Urinary bladder (tissue), 4 donors: Measurements from ENCODE around the gene CTXND1. TPM values are rescaled to one million over a fixed set of nuclear protein-coding genes. Genes with fewer than 3 reads are reported as not detected.

Experiments
- DNase-seq: peaks from one replicate; pipeline ENCODE4 v3.0.0-alpha.2; 2015; ENCODE audit errors: extremely low spot score
- H3K27ac ChIP-seq: one replicate; pipeline ENCODE4 v1.5.1; 2013; ENCODE audit warnings: low read depth, mild to moderate bottlenecking, moderate library complexity
- H3K36me3 ChIP-seq: one replicate; pipeline ENCODE4 v1.6.1; 2013; ENCODE audit warnings: mild to moderate bottlenecking, moderate library complexity; ENCODE audit not compliant: insufficient read depth
- H3K4me1 ChIP-seq: one replicate; pipeline ENCODE4 v1.6.1; 2013; ENCODE audit warnings: mild to moderate bottlenecking, moderate library complexity; ENCODE audit not compliant: insufficient read depth
- H3K4me3 ChIP-seq: one replicate; pipeline ENCODE4 v1.5.1; 2013; ENCODE audit warnings: low read depth, low read length
- WGBS: extraction: QIAGEN DNeasy Blood & Tissue Kit; methylation state at CpG from one replicate; pipeline ENCODE4 v1.1.7; 2013; 5-methylcytosine and 5-hydroxymethylcytosine counted together
- polyA plus RNA-seq: library from polyadenylated mRNA; stranded (reverse); fragments of 200-250 nt; gene quantifications from one replicate; pipeline ENCODE4 v1.2.3, GENCODE V29; 2013
- total RNA-seq: library from RNA; depleted of rRNA; stranded (reverse); fragments of >200 nt; gene quantifications from one replicate; pipeline ENCODE4 v1.2.3, GENCODE V29; 2014
- donor health status: healthy with polysubstance abuse.
- donor health status: healthy.

CTXND1 gene
- total and polyA plus RNA-seq, 2 donors = 0.42 to 0.79 TPM

DNA sequence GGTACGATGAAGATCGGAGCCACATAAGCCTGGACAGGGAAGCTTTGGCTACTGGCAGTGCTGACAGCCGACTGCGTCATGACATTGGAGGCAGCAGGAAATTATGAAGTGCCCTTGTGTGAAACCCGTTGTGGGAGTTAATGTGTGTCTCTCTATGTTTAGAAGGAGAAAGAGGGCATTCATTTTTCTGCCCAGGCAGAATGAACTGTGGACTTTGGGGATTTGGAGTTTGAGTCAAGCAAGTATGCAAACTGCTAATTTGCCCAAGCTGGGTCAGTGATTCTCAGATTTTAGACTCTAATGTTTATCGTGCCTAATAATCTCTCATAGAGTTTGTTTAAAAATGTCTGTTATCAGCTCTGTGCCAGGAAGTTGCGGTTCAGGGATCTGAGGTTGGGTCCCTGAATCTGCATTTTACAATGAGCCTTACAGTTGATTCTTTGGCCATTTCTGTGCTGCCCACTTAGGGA is 5.6 kb downstream of the CTXND1 start:
- no peak overlapping the region for H3K4me3 ChIP-seq
- 27% methylated on average over 7 of the region's 7 CpGs for WGBS
- H3K27ac ChIP-seq = no peak overlapping the region
- H3K36me3 ChIP-seq = no peaks in the 10 kb centered on the region
- no peaks in the 10 kb centered on the region for H3K4me1 ChIP-seq
- no peak for DNase-seq

DNA sequence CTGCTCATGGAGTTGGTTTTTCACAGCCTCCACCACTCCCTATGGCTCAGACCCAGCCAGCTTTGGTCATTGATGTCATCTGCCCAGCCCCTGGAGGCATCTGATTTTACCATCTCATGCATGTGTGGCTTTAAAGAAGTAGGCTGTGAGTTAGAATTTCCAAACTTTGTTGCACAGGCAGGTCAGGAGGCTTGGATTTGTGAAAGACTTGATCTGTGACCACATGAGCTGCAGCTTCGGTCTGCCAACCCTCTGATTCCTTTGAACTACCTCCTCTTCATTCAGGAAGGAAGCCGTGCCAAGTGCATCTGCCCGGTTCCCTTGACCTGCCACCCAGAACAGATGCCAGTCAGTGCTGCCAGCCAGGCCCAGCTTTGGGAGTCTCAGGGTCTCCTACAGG is 9.2 kb downstream of the CTXND1 start:
- WGBS = 80% methylated on average over 3 of the region's 3 CpGs
- Histone ChIP-seq H3K27ac (no peak overlapping the region), H3K4me3 (no peak overlapping the region), H3K36me3 (no peaks in the 10 kb centered on the region), H3K4me1 (no peaks in the 10 kb centered on the region)
- no peak for DNase-seq

DNA sequence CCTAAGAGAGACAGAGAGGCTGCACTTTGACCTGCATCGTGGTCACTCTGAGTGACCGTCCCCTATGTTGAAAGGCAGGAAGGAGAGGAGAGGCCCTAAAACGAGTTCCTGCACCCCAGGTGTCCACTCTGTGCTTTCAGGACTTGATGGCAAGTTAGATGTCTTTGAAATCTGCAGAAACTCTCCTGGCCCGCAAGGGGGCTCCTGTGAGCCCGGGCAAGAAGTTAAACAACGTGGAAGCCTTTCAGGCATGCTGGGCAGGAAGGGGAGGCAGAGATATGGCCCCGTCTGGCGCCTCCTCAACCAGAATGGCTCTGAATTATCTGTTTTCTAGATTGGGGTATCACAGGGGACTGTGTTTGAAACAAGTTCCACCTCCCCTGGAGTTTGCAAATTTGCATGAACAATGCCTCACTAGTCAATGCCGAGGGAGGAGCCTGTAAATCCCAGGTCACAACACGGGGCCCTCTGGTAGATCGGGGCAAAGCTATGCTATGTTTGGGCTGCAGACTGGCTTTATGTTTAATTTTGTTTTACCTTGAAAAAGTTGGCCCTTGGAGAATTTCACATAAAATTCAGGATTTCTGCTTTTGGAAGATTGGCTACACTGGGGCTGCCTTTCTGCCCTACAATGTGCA is 9.8 kb downstream of the CTXND1 start:
- no peaks in the 10 kb centered on the region for H3K4me1 ChIP-seq
- no peak for DNase-seq
- H3K4me3 ChIP-seq = no peak overlapping the region
- 36% methylated on average over 11 of the region's 11 CpGs for WGBS
- H3K27ac ChIP-seq = no peak overlapping the region
- no peaks in the 10 kb centered on the region for H3K36me3 ChIP-seq

- Histone ChIP-seq H3K4me1 (no peaks in the 10 kb centered on the region), H3K36me3 (no peaks in the 10 kb centered on the region), H3K27ac (no peak overlapping the region), H3K4me3 (no peak overlapping the region)
- WGBS = 50% methylated on average over 5 of the region's 5 CpGs
- no peak for DNase-seq
These were observed 10.5 kb downstream of the CTXND1 start for GRCh38 chr15:80241508-80241907.

DNA sequence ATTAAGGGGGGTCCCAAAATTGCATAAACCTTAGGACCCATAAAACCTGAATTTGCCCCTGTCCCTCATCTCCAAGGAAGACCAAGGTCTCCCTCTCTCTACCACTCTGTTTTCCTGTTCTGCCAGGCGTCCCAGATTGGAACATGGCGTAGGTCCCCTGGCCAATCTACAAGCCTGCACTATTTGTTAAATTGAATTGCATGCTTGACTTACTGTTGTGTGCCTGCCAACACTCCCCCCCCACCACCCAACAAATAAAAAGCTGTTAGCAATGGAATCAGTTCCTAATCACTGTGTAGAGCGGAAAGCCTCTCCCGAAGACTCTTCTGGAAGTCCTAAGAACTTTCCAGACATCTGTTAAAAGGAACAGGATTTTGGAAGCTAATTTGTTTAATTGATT is 11.7 kb downstream of the CTXND1 start:
- H3K4me1 ChIP-seq = no peaks in the 10 kb centered on the region
- DNase-seq = no peak
- 65% methylated on average over 4 of the region's 4 CpGs for WGBS
- no peaks in the 10 kb centered on the region for H3K36me3 ChIP-seq
- H3K4me3 ChIP-seq = no peak overlapping the region
- H3K27ac ChIP-seq = no peak overlapping the region

- H3K36me3 ChIP-seq = no peaks in the 10 kb centered on the region
- H3K4me1 ChIP-seq = no peaks in the 10 kb centered on the region
- no peak for DNase-seq
- H3K4me3 ChIP-seq = no peak overlapping the region
- 60% methylated on average over 4 of the region's 4 CpGs for WGBS
- H3K27ac ChIP-seq = no peak overlapping the region
These were observed 17.1 kb downstream of the CTXND1 start for GRCh38 chr15:80234883-80235282.

DNA sequence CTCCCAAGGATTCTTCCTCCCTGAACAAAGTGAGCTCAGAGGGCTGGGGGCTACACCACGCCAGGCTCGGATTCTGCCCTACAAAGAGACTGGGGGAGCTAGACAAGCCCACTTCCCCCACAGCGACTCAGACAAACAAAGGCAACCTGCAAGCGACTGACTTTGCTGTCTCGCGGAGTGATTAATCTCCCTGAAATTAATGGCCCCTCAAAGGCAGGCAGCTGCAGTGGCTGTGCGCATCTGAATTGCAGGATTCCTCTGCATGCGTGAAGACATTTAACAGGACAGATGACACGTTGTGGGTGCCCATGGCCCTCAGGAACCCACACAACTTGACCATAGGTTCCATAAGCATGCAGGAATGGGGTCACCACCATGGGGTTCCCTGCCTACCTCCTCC is 18.4 kb downstream of the CTXND1 start:
- WGBS = 56% methylated on average over 9 of the region's 9 CpGs
- DNase-seq = no peak

GRCh38 chr15:80231371-80231770 is 20.6 kb downstream of the CTXND1 start:
- 56% methylated on average over 2 of the region's 2 CpGs for WGBS
- H3K36me3 ChIP-seq = no peaks in the 10 kb centered on the region
- no peak overlapping the region for H3K27ac ChIP-seq
- no peaks in the 10 kb centered on the region for H3K4me1 ChIP-seq
- H3K4me3 ChIP-seq = no peak overlapping the region
- no peak for DNase-seq

More for the DNA sequence above, 18.4 kb downstream of the CTXND1 start:
- Histone ChIP-seq H3K27ac (no peak overlapping the region), H3K4me3 (no peak overlapping the region), H3K36me3 (no peaks in the 10 kb centered on the region), H3K4me1 (no peaks in the 10 kb centered on the region)

DNA sequence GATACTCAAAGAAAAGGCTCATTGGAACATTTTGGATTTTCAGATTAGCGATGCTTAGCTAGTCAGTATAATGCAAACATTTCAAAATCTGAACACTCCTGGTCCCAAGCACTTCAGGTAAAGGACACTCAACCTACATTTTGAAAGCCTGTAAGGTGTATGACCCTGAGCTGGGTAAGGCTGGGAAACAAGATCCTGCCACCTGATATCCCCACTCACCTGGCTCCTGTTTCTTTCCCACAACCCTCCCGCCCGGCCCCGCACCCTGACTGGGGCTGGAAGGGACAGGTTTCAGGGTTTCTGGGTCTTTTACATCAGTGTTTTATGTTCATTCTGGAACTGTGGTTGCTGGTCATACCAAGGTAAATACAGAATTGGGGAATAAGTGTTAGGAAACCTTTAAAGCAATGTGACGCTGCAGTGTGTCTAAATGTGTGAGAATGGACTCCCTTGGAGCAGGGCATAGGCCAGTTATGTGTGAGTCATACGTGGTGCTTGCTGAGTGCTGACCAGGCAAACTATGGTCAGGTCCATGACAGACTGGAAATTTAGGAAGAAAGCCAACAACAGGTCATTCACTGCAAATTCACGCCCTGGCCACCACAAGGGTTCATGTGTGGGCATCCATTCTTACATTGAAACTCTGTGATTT is 22.9 kb downstream of the CTXND1 start:
- Histone ChIP-seq H3K36me3 (no peaks in the 10 kb centered on the region), H3K27ac (no peak overlapping the region), H3K4me1 (no peaks in the 10 kb centered on the region), H3K4me3 (no peak overlapping the region)
- no peak for DNase-seq
- WGBS = 84% methylated on average over 7 of the region's 7 CpGs

DNA sequence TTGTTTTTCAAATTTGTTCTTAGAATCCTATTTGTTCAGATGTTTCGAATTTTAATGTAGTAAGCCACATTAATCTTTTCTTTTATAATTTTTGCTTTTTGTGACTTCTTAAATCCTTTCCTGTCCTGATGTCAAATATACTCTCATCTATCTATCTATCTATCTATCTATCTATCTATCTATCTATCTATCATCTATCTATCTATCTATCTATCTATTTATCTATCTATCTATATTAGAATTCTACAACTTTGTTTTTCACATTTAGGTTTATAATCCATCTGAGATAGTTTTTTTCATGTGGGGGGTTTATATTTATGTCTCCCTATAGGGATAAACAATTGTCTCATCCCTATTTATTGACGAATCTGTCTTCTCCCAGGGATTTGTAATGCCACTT is 32.1 kb downstream of the CTXND1 start:
- H3K4me3 ChIP-seq = no peak overlapping the region
- no peak for DNase-seq
- WGBS = 90% methylated on average over 2 of the region's 2 CpGs
- no peak overlapping the region for H3K27ac ChIP-seq
- H3K4me1 ChIP-seq = no peaks in the 10 kb centered on the region
- no peaks in the 10 kb centered on the region for H3K36me3 ChIP-seq

DNA sequence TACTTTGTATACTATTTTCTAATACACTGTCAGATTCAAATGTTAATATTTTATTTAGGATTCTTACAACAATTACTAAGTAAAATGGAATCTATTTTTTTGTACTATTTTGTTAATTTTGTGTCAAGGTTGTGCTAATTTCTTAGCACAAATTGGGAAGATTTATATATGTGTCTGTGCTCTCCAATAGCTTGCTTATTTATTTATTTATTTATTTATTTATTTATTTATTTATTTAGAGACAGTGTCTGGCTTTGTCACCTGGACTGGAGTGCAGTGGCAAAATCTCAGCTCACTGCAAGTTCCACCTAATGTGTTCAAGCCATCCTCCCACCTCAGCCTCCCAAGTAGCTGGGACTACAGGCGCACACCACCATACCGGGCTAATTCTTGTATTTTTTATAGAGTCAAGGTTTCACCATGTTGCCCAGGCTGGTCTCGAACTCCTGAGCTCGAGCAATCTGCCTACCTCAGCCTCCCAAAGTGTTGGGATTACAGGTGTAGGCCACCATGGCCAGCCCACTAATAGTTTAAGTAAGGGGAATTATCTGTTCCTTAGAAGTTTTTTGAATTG is 34.6 kb downstream of the CTXND1 start:
- DNase-seq = no peak
- no peak overlapping the region for H3K4me3 ChIP-seq
- no peaks in the 10 kb centered on the region for H3K4me1 ChIP-seq
- no peak overlapping the region for H3K27ac ChIP-seq
- 90% methylated on average over 4 of the region's 4 CpGs for WGBS
- H3K36me3 ChIP-seq = no peaks in the 10 kb centered on the region

DNA sequence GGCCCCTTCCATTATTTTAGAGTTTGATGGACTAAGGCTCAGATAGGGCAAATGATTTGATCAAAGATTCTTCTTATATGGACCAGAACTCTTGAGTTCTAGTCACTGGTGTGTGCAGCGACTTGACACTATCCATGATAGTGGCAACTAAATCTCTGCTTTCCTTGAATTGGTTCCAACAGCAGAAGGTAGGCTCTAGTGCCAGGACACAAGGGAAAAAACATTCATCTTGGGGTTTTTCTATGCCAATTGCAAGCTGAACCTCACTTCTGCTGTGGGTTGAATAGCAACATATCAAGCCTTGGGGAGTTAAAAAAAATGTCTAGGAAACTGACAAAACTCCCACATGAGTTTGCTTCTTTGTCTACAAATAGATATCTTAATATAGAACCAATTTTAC is 35.1 kb downstream of the CTXND1 start:
- no peaks in the 10 kb centered on the region for H3K36me3 ChIP-seq
- H3K27ac ChIP-seq = no peak overlapping the region
- DNase-seq = no peak
- H3K4me1 ChIP-seq = no peaks in the 10 kb centered on the region
- WGBS = 93% methylated on average over 1 of the region's 1 CpG
- H3K4me3 ChIP-seq = no peak overlapping the region

- Histone ChIP-seq H3K36me3 (no peaks in the 10 kb centered on the region), H3K4me3 (no peak overlapping the region), H3K27ac (no peak overlapping the region), H3K4me1 (no peaks in the 10 kb centered on the region)
- no peak for DNase-seq
- 91% methylated on average over 5 of the region's 5 CpGs for WGBS
These were observed 35.9 kb downstream of the CTXND1 start for GRCh38 chr15:80216141-80216540.

DNA sequence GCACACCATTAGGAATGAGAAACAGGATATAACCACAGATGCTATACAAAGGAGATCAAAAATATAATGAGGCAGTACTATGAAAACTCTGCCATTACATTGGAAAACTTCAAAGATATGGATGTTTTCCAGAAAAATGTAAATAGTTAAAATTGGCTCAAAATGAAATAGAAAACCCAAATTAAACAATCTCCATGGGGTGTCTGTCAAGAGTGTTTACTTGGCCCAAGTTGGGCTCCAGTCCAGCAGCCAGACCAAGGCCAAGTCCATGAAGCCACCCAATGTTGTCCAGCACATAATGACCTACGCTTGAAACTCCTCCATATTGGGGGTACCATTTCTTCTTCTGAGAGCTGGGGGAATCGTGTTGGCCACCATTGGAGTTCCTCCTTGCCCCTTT is 37.1 kb downstream of the CTXND1 start:
- WGBS = 81% methylated on average over 2 of the region's 2 CpGs
- no peak overlapping the region for H3K4me3 ChIP-seq
- H3K27ac ChIP-seq = no peak overlapping the region
- H3K36me3 ChIP-seq = no peaks in the 10 kb centered on the region
- no peak for DNase-seq
- H3K4me1 ChIP-seq = no peaks in the 10 kb centered on the region
